GM12873 (cell line): Measurements from ENCODE around the gene TEX26.

Source experiments
- CTCF ChIP-seq: IDR thresholded peaks from 2 replicates; pipeline ENCODE4 v1.5.1; 2012; ENCODE audit warnings: low read depth, mild to moderate bottlenecking, moderate library complexity, low read length, control low read depth; ENCODE audit not compliant: insufficient read depth; ENCODE audit errors: missing control alignments

The TEX26 gene

GRCh38 chr13:30923418-30923817 is 9.0 kb upstream of the TEX26 start:
- TF ChIP-seq CTCF = no peak

GRCh38 chr13:30924721-30925120 is 7.7 kb upstream of the TEX26 start:
- TF ChIP-seq CTCF = no peak

- TF ChIP-seq CTCF = no peak
Measured at GRCh38 chr13:30925429-30925828, 7.0 kb upstream of the TEX26 start.

- no peak for TF ChIP-seq CTCF
Measured at GRCh38 chr13:30926781-30927180, 5.7 kb upstream of the TEX26 start.

- TF ChIP-seq CTCF = no peak
Measured at GRCh38 chr13:30927595-30927994, 4.9 kb upstream of the TEX26 start.

GRCh38 chr13:30928978-30929377 is 3.5 kb upstream of the TEX26 start:
- TF ChIP-seq CTCF = no peak

- no peak for TF ChIP-seq CTCF
Measured at GRCh38 chr13:30933354-30933670, 856 bp downstream of the TEX26 start.

GRCh38 chr13:30934381-30934780 is 1.9 kb downstream of the TEX26 start:
- no peak for TF ChIP-seq CTCF
